VCaP (cell line): ENCODE results near the gene KAZN.

ENCODE experiments used
- H3K27ac ChIP-seq: fragments of 450-650 bp; 2 replicates; pipeline ENCODE4 v1.5.1; 2017
- CTCF ChIP-seq: fragments of 450-650 bp; conservative IDR thresholded peaks from 2 replicates; pipeline ENCODE4 v1.5.1; 2017; ENCODE audit warnings: mild to moderate bottlenecking, moderate library complexity

Gene KAZN

GRCh38 chr1:14647777-14648176, 49.3 kb downstream of the KAZN start:
- no peak for TF ChIP-seq CTCF
- no peak overlapping the region for H3K27ac ChIP-seq

- TF ChIP-seq CTCF: no peak
Measured at GRCh38 chr1:14648391-14648790, 49.9 kb downstream of the KAZN start.

GRCh38 chr1:14648896-14649855, 50.7 kb downstream of the KAZN start:
- no peak overlapping the region for H3K27ac ChIP-seq
- no peak for TF ChIP-seq CTCF

More at GRCh38 chr1:14648391-14648790, 49.9 kb downstream of the KAZN start:
- no peak overlapping the region for H3K27ac ChIP-seq

- H3K27ac ChIP-seq: no peak overlapping the region
- no peak for TF ChIP-seq CTCF
Measured at GRCh38 chr1:14649976-14650375, 51.5 kb downstream of the KAZN start.

DNA sequence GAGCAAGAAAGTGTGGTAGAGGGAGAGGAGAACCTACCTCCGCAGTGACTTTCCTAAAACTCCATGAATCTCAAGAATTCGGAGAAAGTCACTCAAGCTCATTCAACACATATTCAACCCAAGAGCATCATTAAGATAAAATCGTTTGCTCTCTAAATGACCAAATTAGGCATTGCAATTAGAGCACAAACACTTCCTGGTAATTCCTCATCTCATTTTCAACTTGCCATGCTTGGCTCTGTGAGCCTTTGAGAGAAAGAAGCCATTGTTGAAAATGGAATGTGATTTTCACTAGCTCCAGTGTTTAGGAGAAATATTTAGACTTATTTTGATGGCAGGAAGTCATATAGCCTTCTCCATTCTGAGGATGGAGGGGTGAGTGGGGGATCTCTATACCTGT, 52.5 kb downstream of the KAZN start:
- no peak for TF ChIP-seq CTCF

DNA sequence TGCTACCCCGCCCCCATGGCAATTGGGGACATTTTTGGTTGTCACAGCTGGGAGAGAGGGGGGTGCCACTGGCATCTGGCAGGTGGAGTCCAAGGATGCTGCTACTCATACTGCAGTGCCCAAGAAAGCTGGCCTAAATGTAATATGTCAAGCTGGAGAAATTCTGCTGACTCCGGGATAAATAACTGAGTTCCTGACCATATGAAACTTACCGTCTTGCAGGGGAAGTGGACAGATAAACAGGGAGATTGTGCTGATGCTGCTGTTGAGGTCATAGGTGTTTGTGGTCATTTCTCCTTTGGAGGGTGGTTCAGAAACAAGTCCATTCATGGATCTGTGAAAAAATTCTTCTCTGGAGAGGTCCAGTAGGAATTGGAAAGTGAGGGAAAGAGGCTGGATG, 54.4 kb downstream of the KAZN start:
- TF ChIP-seq CTCF: no peak
- H3K27ac ChIP-seq: no peak overlapping the region

More for the DNA sequence above, 52.5 kb downstream of the KAZN start:
- no peak overlapping the region for H3K27ac ChIP-seq

- H3K27ac ChIP-seq: no peak overlapping the region
- no peak for TF ChIP-seq CTCF
Measured at GRCh38 chr1:14653461-14653960, 55.0 kb downstream of the KAZN start.
